SK-N-SH treated with all-trans-retinoic acid at 6 μM for 48 hours (cell line): ENCODE results near the gene FHIT.

ENCODE experiments used
- ATAC-seq: fragments of 200-7000 bp; cut with Tn5 transposase; 3 replicates; pipeline ENCODE4 v1.9.1; 2020; ENCODE audit warnings: mild to moderate bottlenecking, moderate library complexity
- ARNTL ChIP-seq: fragments of 450-650 bp; formaldehyde crosslinking; IDR thresholded peaks from 2 replicates; pipeline ENCODE4 v1.5.0; 2020; ENCODE audit warnings: low read depth, mild to moderate bottlenecking, moderate library complexity, borderline replicate concordance
- BACH2 ChIP-seq: fragments of 250-450 bp; sonication (Bioruptor Pico); IDR thresholded peaks from 2 replicates; pipeline ENCODE4 v1.9.0; 2021; ENCODE audit warnings: mild to moderate bottlenecking, borderline replicate concordance
- CREB5 ChIP-seq: fragments of 250-450 bp; sonication (Bioruptor Pico); IDR thresholded peaks from 2 replicates; pipeline ENCODE4 v1.5.1; 2020; ENCODE audit warnings: low read depth, mild to moderate bottlenecking, moderate library complexity
- CSDC2 ChIP-seq: fragments of 250-450 bp; sonication (Bioruptor Pico); IDR thresholded peaks from 2 replicates; pipeline ENCODE4 v1.5.0; 2020; ENCODE audit warnings: mild to moderate bottlenecking, moderate library complexity
- ESRRG ChIP-seq: fragments of 250-450 bp; sonication (Bioruptor Pico); IDR thresholded peaks from 2 replicates; pipeline ENCODE4 v1.6.1; 2021; ENCODE audit warnings: mild to moderate bottlenecking
- GLIS3 ChIP-seq: fragments of 250-450 bp; sonication (Bioruptor Pico); IDR thresholded peaks from 2 replicates; pipeline ENCODE4 v1.5.0; 2020; ENCODE audit warnings: mild to moderate bottlenecking, moderate library complexity
- ISL1 ChIP-seq: fragments of 250-450 bp; sonication (Bioruptor Pico); IDR thresholded peaks from 2 replicates; pipeline ENCODE4 v2.1.2; 2022; ENCODE audit warnings: mild to moderate bottlenecking, moderate library complexity
- OSR1 ChIP-seq: fragments of 250-450 bp; sonication (Bioruptor Pico); IDR thresholded peaks from 2 replicates; pipeline ENCODE4 v1.8.0; 2022; ENCODE audit warnings: moderate library complexity, mild to moderate bottlenecking, inconsistent platforms
- RARB ChIP-seq: fragments of 250-450 bp; sonication (Bioruptor Pico); IDR thresholded peaks from 2 replicates; pipeline ENCODE4 v1.8.0; 2021; ENCODE audit warnings: mild to moderate bottlenecking, moderate library complexity
- TCF4 ChIP-seq: fragments of 250-450 bp; sonication (Bioruptor Pico); IDR thresholded peaks from 2 replicates; pipeline ENCODE4 v1.8.0; 2021; ENCODE audit warnings: mild to moderate bottlenecking, moderate library complexity, borderline replicate concordance
- TOX ChIP-seq: fragments of 250-450 bp; sonication (Bioruptor Pico); IDR thresholded peaks from 2 replicates; pipeline ENCODE4 v1.8.0; 2021; ENCODE audit warnings: mild to moderate bottlenecking, moderate library complexity, borderline replicate concordance
- TSHZ2 ChIP-seq: fragments of 250-450 bp; sonication (Bioruptor Pico); IDR thresholded peaks from 2 replicates; pipeline ENCODE4 v1.5.0; 2020; ENCODE audit warnings: mild to moderate bottlenecking, moderate library complexity
- ZC3H10 ChIP-seq: fragments of 250-450 bp; sonication (Bioruptor Pico); IDR thresholded peaks from 2 replicates; pipeline ENCODE4 v1.5.1; 2021; ENCODE audit warnings: mild to moderate bottlenecking, moderate library complexity
- ZFP3 ChIP-seq: fragments of 250-450 bp; sonication (Bioruptor Pico); IDR thresholded peaks from 2 replicates; pipeline ENCODE4 v1.5.0; 2020; ENCODE audit warnings: mild to moderate bottlenecking, moderate library complexity
- ZFP30 ChIP-seq: fragments of 450-650 bp; formaldehyde crosslinking; IDR thresholded peaks from 2 replicates; pipeline ENCODE4 v1.5.0; 2022; ENCODE audit warnings: mild to moderate bottlenecking, moderate library complexity
- ZNF565 ChIP-seq: fragments of 450-650 bp; formaldehyde crosslinking; conservative IDR thresholded peaks from 2 replicates; pipeline ENCODE4 v1.5.0; 2020; ENCODE audit warnings: low read depth, mild to moderate bottlenecking, moderate library complexity
- ZNF70 ChIP-seq: fragments of 450-650 bp; formaldehyde crosslinking; IDR thresholded peaks from 2 replicates; pipeline ENCODE4 v1.5.0; 2020; ENCODE audit warnings: mild to moderate bottlenecking, moderate library complexity
- ZNF8 ChIP-seq: fragments of 450-650 bp; formaldehyde crosslinking; IDR thresholded peaks from 2 replicates; pipeline ENCODE4 v1.5.0; 2020; ENCODE audit warnings: mild to moderate bottlenecking, moderate library complexity
- TF ChIP-seq, protein P1 (sequence below): fragments of 250-450 bp; sonication (Bioruptor Pico); IDR thresholded peaks from 2 replicates; pipeline ENCODE4 v1.8.0; 2021; ENCODE audit warnings: low read depth, mild to moderate bottlenecking, moderate library complexity, borderline replicate concordance
- TF ChIP-seq, protein P2 (sequence below): fragments of 250-450 bp; sonication (Bioruptor Pico); IDR thresholded peaks from 2 replicates; pipeline ENCODE4 v1.8.0; 2020; ENCODE audit warnings: mild to moderate bottlenecking, moderate library complexity, borderline replicate concordance
- TF ChIP-seq, protein P3 (sequence below): fragments of 250-450 bp; sonication (Bioruptor Pico); IDR thresholded peaks from 2 replicates; pipeline ENCODE4 v1.5.1; 2021; ENCODE audit warnings: mild to moderate bottlenecking, moderate library complexity

Gene FHIT

DNA sequence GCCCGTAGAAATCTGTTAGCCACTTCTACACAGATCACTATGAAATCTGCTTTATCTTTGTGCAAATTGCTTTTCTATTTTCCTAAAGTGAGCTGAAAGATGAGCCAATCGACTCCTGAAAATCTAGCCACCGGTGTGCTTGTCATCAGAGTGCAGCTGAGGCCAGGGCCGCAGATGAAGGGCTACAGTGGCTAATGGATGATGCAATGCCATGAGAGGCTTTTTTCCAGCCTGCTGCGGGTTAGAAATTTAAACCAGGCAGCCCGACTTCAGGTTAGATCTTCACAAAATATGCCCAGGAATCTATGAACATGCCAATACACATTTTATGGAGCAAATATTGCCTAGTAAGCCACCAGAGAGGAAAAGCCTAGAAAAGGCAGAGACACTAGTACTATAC is 1253.2 kb downstream of the FHIT start:
- no peak for ATAC-seq
- TF ChIP-seq ARNTL (CRISPR knock-in tag): no peak
- TF ChIP-seq RARB: no peak
- no peak for TF ChIP-seq ZNF70 (CRISPR knock-in tag)
- TF ChIP-seq, protein P1, sequence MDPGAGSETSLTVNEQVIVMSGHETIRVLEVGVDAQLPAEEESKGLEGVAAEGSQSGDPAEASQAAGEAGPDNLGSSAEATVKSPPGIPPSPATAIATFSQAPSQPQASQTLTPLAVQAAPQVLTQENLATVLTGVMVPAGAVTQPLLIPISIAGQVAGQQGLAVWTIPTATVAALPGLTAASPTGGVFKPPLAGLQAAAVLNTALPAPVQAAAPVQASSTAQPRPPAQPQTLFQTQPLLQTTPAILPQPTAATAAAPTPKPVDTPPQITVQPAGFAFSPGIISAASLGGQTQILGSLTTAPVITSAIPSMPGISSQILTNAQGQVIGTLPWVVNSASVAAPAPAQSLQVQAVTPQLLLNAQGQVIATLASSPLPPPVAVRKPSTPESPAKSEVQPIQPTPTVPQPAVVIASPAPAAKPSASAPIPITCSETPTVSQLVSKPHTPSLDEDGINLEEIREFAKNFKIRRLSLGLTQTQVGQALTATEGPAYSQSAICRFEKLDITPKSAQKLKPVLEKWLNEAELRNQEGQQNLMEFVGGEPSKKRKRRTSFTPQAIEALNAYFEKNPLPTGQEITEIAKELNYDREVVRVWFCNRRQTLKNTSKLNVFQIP: no peak
- TF ChIP-seq ZFP3 (CRISPR knock-in tag): no peak
- TF ChIP-seq BACH2 (CRISPR knock-in tag): no peak
- no peak for TF ChIP-seq ZNF565 (CRISPR knock-in tag)
- TF ChIP-seq ZC3H10 (CRISPR knock-in tag): no peak
- no peak for TF ChIP-seq OSR1 (CRISPR knock-in tag)
- TF ChIP-seq GLIS3 (CRISPR knock-in tag): no peak
- TF ChIP-seq ZFP30 (CRISPR knock-in tag): no peak

DNA sequence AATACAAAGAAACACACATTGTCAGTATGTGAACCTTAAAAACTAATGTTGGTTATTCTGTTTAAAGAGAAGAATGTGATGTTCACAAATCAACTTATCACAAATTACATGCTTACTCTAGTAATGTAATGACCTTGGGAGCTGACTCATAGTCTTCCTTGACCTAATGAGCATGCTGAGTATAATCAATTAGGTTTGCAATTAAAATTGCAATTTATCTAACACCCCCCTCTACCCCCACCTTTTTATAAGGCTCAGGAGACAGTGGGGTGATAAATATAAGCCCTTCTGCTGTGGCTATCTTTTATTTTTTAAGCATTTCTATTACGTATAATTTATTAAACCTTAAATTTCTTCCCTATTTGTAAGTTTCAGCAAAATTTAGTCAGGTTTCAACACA is 1253.7 kb downstream of the FHIT start:
- no peak for ATAC-seq
- TF ChIP-seq ZNF70 (CRISPR knock-in tag) (no peak), TCF4 (CRISPR knock-in tag) (no peak), BACH2 (CRISPR knock-in tag) (no peak), TSHZ2 (CRISPR knock-in tag) (no peak), ARNTL (CRISPR knock-in tag) (no peak), ZC3H10 (CRISPR knock-in tag) (no peak), OSR1 (CRISPR knock-in tag) (no peak), ZNF565 (CRISPR knock-in tag) (no peak), ZNF8 (CRISPR knock-in tag) (no peak), CSDC2 (CRISPR knock-in tag) (no peak), ISL1 (no peak), ESRRG (CRISPR knock-in tag) (no peak), RARB (no peak), GLIS3 (CRISPR knock-in tag) (no peak), CREB5 (CRISPR knock-in tag) (no peak), TOX (CRISPR knock-in tag) (no peak)
- TF ChIP-seq, protein P2, sequence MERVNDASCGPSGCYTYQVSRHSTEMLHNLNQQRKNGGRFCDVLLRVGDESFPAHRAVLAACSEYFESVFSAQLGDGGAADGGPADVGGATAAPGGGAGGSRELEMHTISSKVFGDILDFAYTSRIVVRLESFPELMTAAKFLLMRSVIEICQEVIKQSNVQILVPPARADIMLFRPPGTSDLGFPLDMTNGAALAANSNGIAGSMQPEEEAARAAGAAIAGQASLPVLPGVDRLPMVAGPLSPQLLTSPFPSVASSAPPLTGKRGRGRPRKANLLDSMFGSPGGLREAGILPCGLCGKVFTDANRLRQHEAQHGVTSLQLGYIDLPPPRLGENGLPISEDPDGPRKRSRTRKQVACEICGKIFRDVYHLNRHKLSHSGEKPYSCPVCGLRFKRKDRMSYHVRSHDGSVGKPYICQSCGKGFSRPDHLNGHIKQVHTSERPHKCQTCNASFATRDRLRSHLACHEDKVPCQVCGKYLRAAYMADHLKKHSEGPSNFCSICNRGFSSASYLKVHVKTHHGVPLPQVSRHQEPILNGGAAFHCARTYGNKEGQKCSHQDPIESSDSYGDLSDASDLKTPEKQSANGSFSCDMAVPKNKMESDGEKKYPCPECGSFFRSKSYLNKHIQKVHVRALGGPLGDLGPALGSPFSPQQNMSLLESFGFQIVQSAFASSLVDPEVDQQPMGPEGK (CRISPR knock-in tag): no peak
- TF ChIP-seq, protein P1: no peak
- TF ChIP-seq, protein P3, sequence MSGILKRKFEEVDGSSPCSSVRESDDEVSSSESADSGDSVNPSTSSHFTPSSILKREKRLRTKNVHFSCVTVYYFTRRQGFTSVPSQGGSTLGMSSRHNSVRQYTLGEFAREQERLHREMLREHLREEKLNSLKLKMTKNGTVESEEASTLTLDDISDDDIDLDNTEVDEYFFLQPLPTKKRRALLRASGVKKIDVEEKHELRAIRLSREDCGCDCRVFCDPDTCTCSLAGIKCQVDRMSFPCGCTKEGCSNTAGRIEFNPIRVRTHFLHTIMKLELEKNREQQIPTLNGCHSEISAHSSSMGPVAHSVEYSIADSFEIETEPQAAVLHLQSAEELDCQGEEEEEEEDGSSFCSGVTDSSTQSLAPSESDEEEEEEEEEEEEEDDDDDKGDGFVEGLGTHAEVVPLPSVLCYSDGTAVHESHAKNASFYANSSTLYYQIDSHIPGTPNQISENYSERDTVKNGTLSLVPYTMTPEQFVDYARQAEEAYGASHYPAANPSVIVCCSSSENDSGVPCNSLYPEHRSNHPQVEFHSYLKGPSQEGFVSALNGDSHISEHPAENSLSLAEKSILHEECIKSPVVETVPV: no peak
- TF ChIP-seq, all 23 proteins: peak for 0
